ENCODE data around the gene SPATA31C1.

The SPATA31C1 gene

DNA sequence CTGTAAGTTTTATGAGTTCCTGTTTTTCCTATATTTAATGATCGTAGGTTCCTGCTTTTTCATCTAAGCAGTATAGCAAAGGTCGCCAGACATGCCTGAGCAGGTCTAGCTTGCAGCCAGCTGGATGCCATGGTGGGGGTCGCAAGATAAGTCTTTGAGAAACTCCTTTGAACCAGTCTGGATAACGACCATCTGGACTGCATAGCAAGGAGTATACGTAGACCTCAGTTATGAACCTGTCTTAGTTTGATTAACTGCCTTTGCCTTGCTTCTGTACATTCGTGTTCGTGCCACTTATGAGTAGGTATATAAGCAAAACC, 43.5 kb upstream of the SPATA31C1 start:
- TF ChIP-seq CTCF (IDR thresholded peaks at IDR 0.05; ENCODE audit: borderline replicate concordance, insufficient read depth, low read depth, low read length), result no peak
- no peak overlapping the region for H3K4me3 ChIP-seq (ENCODE audit: low read depth, low read length)

GRCh38 chr9:87875060-87875459, 42.7 kb upstream of the SPATA31C1 start:
- no peak for TF ChIP-seq CTCF (IDR thresholded peaks at IDR 0.05; ENCODE audit: borderline replicate concordance, insufficient read depth, low read depth, low read length)
- no peak overlapping the region for H3K4me3 ChIP-seq (ENCODE audit: low read depth, low read length)

DNA sequence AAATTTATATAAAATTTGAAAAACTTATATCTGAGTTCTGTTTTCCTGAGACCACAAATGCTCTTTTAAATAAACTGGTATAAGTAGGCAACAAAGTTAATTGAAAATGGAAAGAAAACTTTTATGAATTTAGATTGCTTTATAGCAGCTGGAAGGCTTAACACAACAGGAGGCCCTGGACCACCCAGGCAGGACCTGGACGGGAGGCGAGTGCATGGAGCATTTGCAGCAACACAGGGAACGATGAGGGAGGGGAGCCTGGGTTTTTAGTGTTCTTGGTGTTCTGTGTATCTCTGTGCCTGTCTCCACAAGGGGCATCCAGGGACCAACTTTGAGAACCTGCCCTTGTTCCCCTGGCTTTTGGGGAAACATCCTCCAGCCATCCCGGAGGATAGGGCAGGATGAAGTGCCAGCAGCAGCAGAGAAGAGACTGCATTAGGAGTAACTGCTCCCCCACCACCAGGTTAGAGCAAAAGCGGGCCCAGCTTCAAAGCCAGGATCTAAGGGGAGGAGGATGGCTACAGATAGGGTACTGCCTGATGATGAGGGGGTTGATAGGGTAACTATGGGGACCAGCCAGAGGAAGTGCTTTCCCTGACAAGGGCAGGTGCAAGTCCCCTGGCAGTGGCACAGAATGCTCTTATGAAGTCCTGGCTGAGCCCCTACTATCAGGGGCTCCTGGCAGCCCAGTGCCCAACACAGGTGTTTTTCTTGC, 41.8 kb upstream of the SPATA31C1 start:
- H3K4me3 ChIP-seq (ENCODE audit: low read depth, low read length), result no peak overlapping the region
- TF ChIP-seq CTCF (IDR thresholded peaks at IDR 0.05; ENCODE audit: borderline replicate concordance, insufficient read depth, low read depth, low read length), result no peak

GRCh38 chr9:87876708-87877107, 41.1 kb upstream of the SPATA31C1 start:
- no peak overlapping the region for H3K4me3 ChIP-seq (ENCODE audit: low read depth, low read length)
- TF ChIP-seq CTCF (IDR thresholded peaks at IDR 0.05; ENCODE audit: borderline replicate concordance, insufficient read depth, low read depth, low read length), result no peak

DNA sequence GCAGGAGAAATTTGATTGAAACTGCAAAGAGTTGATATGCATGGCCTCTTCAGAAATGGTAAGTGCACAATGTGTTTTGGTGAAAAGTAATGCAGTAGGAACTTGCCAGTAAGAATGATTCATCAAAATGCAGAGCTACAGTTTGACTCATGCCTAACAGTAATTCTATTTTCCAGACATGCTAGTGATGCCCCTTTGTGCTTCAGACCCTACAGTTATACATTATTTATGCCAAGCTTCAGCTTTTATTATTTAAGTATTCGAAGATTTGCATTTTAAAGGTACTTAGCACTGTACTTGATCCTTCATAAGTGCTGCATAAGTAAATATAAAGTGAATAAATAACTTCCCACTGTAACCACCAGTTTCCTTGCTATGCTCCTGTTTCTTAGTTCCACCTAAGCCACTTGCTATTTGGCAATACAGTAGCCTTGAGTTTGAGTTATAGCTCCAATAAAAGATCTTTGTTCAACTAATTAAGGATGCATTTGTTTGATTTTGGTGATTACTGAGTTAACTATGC, 38.7 kb upstream of the SPATA31C1 start:
- no peak overlapping the region for H3K4me3 ChIP-seq (ENCODE audit: low read depth, low read length)
- no peak for TF ChIP-seq CTCF (IDR thresholded peaks at IDR 0.05; ENCODE audit: borderline replicate concordance, insufficient read depth, low read depth, low read length)

- no peak for TF ChIP-seq CTCF (IDR thresholded peaks at IDR 0.05; ENCODE audit: borderline replicate concordance, insufficient read depth, low read depth, low read length)
- H3K4me3 ChIP-seq (ENCODE audit: low read depth, low read length), result no peak overlapping the region
These were observed 37.6 kb upstream of the SPATA31C1 start for GRCh38 chr9:87880116-87880515.

DNA sequence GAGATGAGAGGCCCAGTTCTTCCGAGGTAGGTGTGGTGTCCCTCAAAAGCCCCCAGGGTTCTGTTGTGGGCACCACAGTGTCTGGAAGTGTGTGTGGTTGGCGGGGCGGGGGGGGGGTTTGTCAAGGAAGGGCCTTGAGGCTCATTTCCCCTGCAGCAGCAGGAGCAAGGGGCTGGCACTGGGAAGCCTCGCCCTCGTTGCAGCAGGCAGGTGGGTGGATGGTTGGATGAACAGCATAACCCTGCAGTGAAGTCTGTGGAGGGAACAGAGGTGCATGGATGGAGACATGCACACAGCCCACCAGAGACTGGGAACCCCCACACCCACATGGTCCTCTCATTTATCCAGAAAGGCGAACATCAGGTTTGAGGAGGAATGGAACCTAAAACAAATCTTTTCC, 37.1 kb upstream of the SPATA31C1 start:
- no peak overlapping the region for H3K4me3 ChIP-seq (ENCODE audit: low read depth, low read length)
- TF ChIP-seq CTCF (IDR thresholded peaks at IDR 0.05; ENCODE audit: borderline replicate concordance, insufficient read depth, low read depth, low read length), result no peak
